Suppressor macrophage treated with lipopolysaccharide for 1 hour (primary cell): Measurements from ENCODE around the gene CADPS.

Experiments
- DNase-seq, 3 donors: peaks; one replicate each; pipeline ENCODE4 v3.0.0-alpha.2; 2020 to 2022

CADPS gene

DNA sequence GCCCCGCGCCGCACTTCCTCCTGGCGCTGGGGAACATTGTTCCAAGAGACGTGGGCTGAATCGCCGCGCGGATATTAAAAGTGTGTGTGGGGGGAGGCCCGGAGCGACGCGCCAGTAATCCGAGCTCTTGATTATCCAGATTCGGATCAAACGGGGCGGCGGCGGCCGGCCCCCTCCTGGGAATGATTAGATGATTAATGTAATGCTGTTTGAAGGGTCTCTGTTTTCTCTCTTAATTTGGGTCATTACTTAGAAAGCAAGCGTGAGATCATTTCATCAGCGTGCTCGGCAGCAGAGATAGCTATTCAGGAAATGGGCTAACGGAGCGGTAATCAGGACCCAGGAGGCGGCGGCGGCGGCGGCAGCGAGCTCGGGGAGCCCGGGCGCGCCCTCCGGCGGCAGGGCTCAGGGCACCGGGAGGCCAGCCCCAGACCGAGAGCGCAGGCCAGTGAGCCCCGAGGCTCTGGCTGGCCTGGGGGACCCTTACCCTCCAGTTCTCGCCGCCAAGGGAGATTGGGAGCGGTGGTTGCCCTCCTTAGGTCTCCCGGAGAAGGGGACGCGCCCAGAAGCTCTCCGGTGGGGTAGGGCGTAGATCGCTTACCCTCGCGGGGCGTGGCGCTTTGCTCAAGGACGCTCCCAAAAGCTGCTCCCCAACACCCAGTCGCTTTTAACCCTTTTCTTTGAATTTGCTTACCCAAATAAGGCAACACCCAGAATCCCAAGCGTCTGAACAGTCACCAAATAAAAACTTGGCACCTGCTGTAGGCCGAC lies 506.3 kb downstream of the CADPS start:
- peak in 1 of 3 donors; percentile 7 for DNase-seq

DNA sequence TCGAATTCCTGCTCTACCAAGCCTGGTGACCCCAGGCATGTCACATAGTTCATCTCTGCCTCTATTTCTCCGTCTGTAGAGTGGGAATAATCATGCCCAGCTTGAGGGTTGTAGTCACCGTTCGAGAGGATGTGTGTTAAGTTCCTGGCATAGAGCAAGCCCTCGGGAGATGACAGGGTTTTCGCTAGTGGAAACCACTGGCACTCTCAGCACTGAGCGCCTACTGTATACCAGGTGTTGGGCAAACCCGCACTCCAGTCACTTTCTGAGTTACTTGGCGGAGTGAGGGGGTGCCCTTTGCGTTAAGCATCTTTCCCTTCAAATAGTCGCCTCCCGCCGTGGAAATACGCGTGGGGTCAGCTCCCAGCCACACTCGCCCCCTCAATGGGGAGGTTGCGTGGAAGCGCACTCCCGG lies 506.9 kb downstream of the CADPS start:
- DNase-seq = no peak

- no peak for DNase-seq
Measured at GRCh38 chr3:62367763-62368195, 507.4 kb downstream of the CADPS start.

- no peak for DNase-seq
Measured at GRCh38 chr3:62366126-62366484, 509.1 kb downstream of the CADPS start.

DNA sequence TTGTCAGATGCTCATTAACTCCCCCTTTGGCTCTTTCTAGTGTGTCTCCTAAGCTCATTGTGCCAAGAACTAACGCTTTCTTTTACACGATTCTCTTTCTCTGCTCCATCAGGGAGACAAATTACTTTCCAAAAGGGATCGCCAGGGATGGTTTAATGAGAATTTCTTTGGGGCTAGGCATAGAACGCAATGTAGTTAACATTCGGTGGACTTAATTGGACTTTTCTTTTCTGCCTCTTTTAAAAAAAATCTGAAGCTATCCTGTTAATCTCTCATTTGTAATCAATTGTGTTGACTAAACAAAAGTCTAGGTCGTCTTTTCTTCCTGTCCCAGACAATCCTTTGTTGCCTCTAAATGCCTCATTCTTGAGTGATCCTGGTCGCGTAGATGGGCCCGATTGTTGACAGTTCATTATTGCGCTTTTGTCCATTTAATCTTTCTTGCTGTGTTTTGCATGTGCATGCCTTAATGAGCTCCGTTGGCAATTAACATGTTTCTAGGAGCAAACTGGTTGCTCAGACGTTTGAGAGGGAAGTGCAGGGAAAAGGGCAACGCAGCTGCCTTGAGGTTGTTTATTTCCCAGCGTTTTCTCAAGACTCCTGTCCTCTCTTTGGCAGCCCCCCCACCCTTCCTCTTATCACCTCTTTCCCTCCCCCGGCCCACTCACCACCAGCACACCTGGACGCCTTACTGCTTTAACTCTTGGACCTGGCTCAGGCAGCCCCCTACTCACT lies 509.7 kb downstream of the CADPS start:
- DNase-seq = no peak

DNA sequence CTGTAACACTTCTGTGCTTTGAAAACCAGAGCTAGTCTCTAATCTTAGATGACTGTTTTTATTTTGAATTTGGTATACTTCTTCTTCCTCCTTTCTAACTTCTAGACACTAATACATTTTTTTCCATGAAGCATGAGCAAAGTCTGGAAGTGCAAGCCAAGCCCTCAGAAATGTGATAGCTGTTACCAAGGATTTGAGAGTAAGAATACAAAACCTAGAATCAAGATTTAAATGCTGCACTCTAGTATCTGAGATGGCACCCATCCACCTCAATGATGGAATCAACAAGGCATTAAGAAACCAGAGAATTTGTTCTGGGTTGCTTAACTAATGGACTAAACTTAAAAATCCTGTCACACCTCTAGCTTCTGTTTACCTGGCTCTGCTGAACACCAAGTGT lies 511.0 kb downstream of the CADPS start:
- no peak for DNase-seq

GRCh38 chr3:62363275-62363674 lies 511.9 kb downstream of the CADPS start:
- DNase-seq = no peak

- DNase-seq = no peak
Measured at GRCh38 chr3:62361824-62362223, 513.4 kb downstream of the CADPS start.

- DNase-seq = no peak
Measured at GRCh38 chr3:62361261-62361660, 514.0 kb downstream of the CADPS start.

GRCh38 chr3:62359531-62359930 lies 515.7 kb downstream of the CADPS start:
- no peak for DNase-seq

GRCh38 chr3:62356356-62356755 lies 518.9 kb downstream of the CADPS start:
- DNase-seq = no peak

DNA sequence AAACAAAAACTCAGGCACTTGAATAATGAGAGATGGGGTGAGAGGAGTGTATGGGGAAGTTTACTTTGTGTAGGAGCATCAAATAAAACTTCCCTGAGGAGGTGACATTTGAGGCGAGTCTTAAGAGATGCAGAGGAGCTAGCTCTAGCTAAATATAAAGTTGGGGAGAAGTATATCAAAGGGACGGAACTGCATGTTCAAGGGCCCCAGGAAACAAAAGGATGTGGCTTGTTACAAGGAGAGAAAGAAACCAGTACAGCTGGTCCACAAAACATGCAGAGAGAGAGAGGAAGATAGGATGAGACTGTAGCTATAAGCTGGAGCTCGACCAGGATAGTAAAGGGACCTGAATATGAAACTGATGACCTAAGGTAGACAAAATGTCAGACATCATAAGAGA lies 519.5 kb downstream of the CADPS start:
- no peak for DNase-seq
